Mesendoderm (in vitro differentiated cells): ENCODE data around the gene RYR2.

ENCODE experiments used
- DNase-seq: peaks from one replicate; pipeline ENCODE4 v3.0.0; 2013
- H2AK5ac ChIP-seq: 2 replicates; pipeline ENCODE4 v1.6.1; 2013; ENCODE audit warnings: low read length, inconsistent platforms
- H2BK120ac ChIP-seq: 2 replicates; pipeline ENCODE4 v1.6.1; 2013; ENCODE audit warnings: low read depth, mild to moderate bottlenecking, low read length, moderate library complexity, mixed read lengths
- H2BK15ac ChIP-seq: replicated peaks from 2 replicates; pipeline ENCODE4 v1.6.1; 2013; ENCODE audit warnings: low read depth, mild to moderate bottlenecking, moderate library complexity
- H2BK5ac ChIP-seq: 2 replicates; pipeline ENCODE4 v1.6.1; 2013; ENCODE audit warnings: low read length, inconsistent platforms
- H3K18ac ChIP-seq: 2 replicates; pipeline ENCODE4 v1.6.1; 2013; ENCODE audit warnings: mild to moderate bottlenecking, low read length, mixed read lengths
- H3K23ac ChIP-seq: one replicate; pipeline ENCODE4 v1.6.1; 2013; ENCODE audit warnings: low read length
- H3K27ac ChIP-seq: 2 replicates; pipeline ENCODE4 v1.5.1; 2013; ENCODE audit warnings: low read depth, mild to moderate bottlenecking, inconsistent platforms, low read length, moderate library complexity
- H3K27me3 ChIP-seq: 2 replicates; pipeline ENCODE4 v1.6.1; 2013; ENCODE audit warnings: low read length, control low read depth, mild to moderate bottlenecking, inconsistent platforms; ENCODE audit not compliant: insufficient read depth, poor library complexity
- H3K36me3 ChIP-seq: 2 replicates; pipeline ENCODE4 v1.6.1; 2013; ENCODE audit warnings: low read length, inconsistent platforms; ENCODE audit not compliant: control insufficient read depth, insufficient read depth
- H3K4ac ChIP-seq: one replicate; pipeline ENCODE4 v1.6.1; 2013; ENCODE audit warnings: low read depth, mild to moderate bottlenecking, low read length, moderate library complexity
- H3K4me1 ChIP-seq: 2 replicates; pipeline ENCODE4 v1.6.1; 2013; ENCODE audit warnings: low read depth, low read length, inconsistent platforms; ENCODE audit not compliant: control insufficient read depth
- H3K4me2 ChIP-seq: 2 replicates; pipeline ENCODE4 v1.6.1; 2013; ENCODE audit warnings: low read length
- H3K4me3 ChIP-seq: 2 replicates; pipeline ENCODE4 v1.5.1; 2013; ENCODE audit warnings: mild to moderate bottlenecking, low read length
- H3K56ac ChIP-seq: one replicate; pipeline ENCODE4 v1.6.1; 2013; ENCODE audit warnings: low read length
- H3K79me1 ChIP-seq: 2 replicates; pipeline ENCODE4 v1.6.1; 2013; ENCODE audit warnings: low read length, inconsistent platforms
- H3K79me2 ChIP-seq: 2 replicates; pipeline ENCODE4 v1.6.1; 2013; ENCODE audit warnings: mild to moderate bottlenecking, low read length; ENCODE audit not compliant: control insufficient read depth, insufficient read depth
- H3K9ac ChIP-seq: 2 replicates; pipeline ENCODE4 v1.6.1; 2013; ENCODE audit warnings: low read length, inconsistent platforms
- H4K5ac ChIP-seq: one replicate; pipeline ENCODE4 v1.6.1; 2013; ENCODE audit warnings: low read length
- H4K8ac ChIP-seq: one replicate; pipeline ENCODE4 v1.6.1; 2013; ENCODE audit warnings: low read depth, mild to moderate bottlenecking, control low read depth, low read length, moderate library complexity
- WGBS: extraction: QIAGEN DNeasy Blood & Tissue Kit; methylation state at CpG from one replicate; pipeline ENCODE4 v1.1.7; 2013; ENCODE audit warnings: low lambda C conversion rate, missing lambda C conversion rate; ENCODE audit not compliant: insufficient coverage; ENCODE audit errors: extremely low coverage; 5-methylcytosine and 5-hydroxymethylcytosine counted together

RYR2 gene

DNA sequence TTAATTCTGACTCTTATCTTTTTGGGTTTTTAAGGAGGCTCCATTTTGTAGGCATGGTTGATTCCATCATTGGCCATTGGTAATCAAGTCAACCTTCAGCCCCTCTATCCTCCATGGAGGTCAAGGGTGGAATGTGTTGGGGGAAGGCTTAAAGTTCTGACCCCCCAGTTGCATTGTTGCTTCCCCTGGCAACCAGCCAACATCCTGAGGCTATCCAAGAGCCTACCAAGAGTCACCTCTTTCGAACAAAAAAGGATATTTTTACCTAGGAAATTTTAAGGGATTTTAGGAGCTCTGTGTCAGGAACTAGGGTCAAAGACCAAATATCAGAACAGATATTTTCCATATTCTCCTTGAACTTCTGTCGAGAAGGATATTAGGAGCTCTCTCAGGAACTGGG is 251.8 kb downstream of the RYR2 start:
- Histone ChIP-seq H2BK5ac (no peak overlapping the region), H4K8ac (peak overlapping the region; percentile 39), H2BK120ac (no peak overlapping the region), H3K36me3 (no peaks in the 10 kb centered on the region), H2AK5ac (no peak overlapping the region), H2BK15ac (no peak overlapping the region), H3K27ac (no peak overlapping the region), H3K4me3 (no peak overlapping the region), H3K4me2 (no peak overlapping the region), H3K56ac (no peak overlapping the region), H3K4me1 (no peaks in the 10 kb centered on the region), H3K79me1 (no peaks in the 10 kb centered on the region), H3K23ac (no peak overlapping the region), H3K18ac (no peak overlapping the region), H3K79me2 (no peaks in the 10 kb centered on the region), H3K27me3 (no peaks in the 10 kb centered on the region), H4K5ac (no peak overlapping the region), H3K9ac (no peak overlapping the region), H3K4ac (no peak overlapping the region)
- DNase-seq: no peak
- no CpG with 5 or more reads among the region's 2 CpGs for WGBS

DNA sequence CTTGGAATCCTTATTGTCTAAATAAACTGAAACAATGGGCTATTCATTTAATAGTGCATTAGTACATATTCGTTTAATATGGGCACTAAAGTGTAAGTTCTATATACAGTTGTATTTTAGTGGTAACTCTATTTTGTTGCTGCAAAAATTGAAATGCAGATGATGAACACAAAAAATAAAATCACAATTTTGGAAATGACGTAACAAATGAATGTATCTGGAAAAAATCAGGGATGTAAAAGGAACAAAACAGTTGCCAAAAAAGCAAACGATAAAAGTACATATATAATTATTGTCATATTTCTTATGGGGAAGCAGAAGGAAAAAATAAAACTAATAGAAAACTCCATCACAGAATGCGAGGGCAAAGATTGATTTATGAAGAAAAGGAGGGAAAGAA is 254.9 kb downstream of the RYR2 start:
- H2BK120ac ChIP-seq: no peak overlapping the region
- no peak overlapping the region for H3K4me3 ChIP-seq
- WGBS: no CpG with 5 or more reads among the region's 4 CpGs

DNA sequence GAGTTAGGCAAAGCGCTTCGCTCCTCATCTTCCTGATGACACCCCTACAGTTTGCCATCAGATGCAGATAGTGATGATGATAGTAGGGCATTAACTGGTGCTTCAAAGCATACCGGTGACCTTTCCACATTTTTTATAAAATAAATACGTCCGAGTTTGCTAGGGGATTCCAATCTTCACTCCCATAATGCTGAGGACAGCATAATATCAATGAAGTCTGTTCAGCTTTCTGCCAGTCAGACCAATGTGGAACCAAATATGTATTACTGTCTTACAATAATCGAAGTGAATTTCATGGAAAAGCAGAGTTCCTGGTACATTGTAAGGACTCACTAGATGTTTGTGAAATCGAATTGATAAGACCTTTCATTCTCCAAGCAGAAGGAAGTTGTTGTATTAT is 258.7 kb downstream of the RYR2 start:
- Histone ChIP-seq H3K27ac (no peak overlapping the region), H3K18ac (no peak overlapping the region), H3K4me1 (no peaks in the 10 kb centered on the region), H3K56ac (no peak overlapping the region), H3K4me2 (no peak overlapping the region), H3K23ac (no peak overlapping the region), H3K36me3 (no peaks in the 10 kb centered on the region), H2AK5ac (no peak overlapping the region), H4K5ac (no peak overlapping the region), H3K79me1 (no peaks in the 10 kb centered on the region), H3K9ac (no peak overlapping the region), H2BK15ac (no peak overlapping the region), H4K8ac (no peak overlapping the region), H3K4ac (no peak overlapping the region), H2BK5ac (no peak overlapping the region), H3K4me3 (no peak overlapping the region), H3K79me2 (no peaks in the 10 kb centered on the region), H2BK120ac (no peak overlapping the region), H3K27me3 (no peaks in the 10 kb centered on the region)
- DNase-seq: no peak
- no CpG with 5 or more reads among the region's 7 CpGs for WGBS

More for the DNA sequence above, 254.9 kb downstream of the RYR2 start:
- H4K5ac ChIP-seq: no peak overlapping the region
- H3K4me2 ChIP-seq: no peak overlapping the region
- H3K4ac ChIP-seq: no peak overlapping the region
- no peaks in the 10 kb centered on the region for H3K4me1 ChIP-seq
- H3K56ac ChIP-seq: no peak overlapping the region
- no peak overlapping the region for H2BK15ac ChIP-seq
- no peak overlapping the region for H3K18ac ChIP-seq
- no peak overlapping the region for H3K23ac ChIP-seq
- H3K79me2 ChIP-seq: no peaks in the 10 kb centered on the region
- H3K79me1 ChIP-seq: no peaks in the 10 kb centered on the region
- H3K36me3 ChIP-seq: no peaks in the 10 kb centered on the region
- no peak for DNase-seq
- H4K8ac ChIP-seq: no peak overlapping the region
- no peak overlapping the region for H2AK5ac ChIP-seq
- no peak overlapping the region for H3K27ac ChIP-seq
- no peak overlapping the region for H2BK5ac ChIP-seq
- no peak overlapping the region for H3K9ac ChIP-seq
- H3K27me3 ChIP-seq: no peaks in the 10 kb centered on the region

DNA sequence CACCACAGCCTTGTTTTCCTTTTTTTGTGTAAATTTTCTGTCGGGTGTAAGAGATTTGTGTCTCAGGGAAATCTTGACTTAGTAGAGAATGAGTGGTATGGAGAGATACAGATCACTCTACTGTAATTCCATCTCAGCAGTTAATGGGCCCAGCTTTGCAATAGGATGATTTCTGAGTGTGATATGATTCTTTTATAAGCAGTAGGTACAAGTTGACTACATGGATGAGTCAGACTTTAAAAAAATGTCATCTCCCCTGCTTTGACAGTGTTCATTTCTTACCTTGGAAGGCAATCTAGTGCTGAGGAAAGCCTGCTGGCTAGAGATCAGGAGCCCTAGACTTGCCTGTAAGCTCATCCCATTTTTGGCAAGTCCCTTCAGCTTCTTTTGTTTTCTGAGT is 261.9 kb downstream of the RYR2 start:
- Histone ChIP-seq H3K4me3 (no peak overlapping the region), H3K4me1 (no peaks in the 10 kb centered on the region), H3K79me1 (no peaks in the 10 kb centered on the region), H4K8ac (no peak overlapping the region), H3K4me2 (no peak overlapping the region), H3K9ac (no peak overlapping the region), H2BK5ac (no peak overlapping the region), H3K36me3 (no peaks in the 10 kb centered on the region), H2BK15ac (no peak overlapping the region), H3K18ac (no peak overlapping the region), H2BK120ac (no peak overlapping the region), H4K5ac (no peak overlapping the region), H3K27ac (no peak overlapping the region), H3K23ac (no peak overlapping the region), H3K79me2 (no peaks in the 10 kb centered on the region), H3K4ac (no peak overlapping the region), H3K27me3 (no peaks in the 10 kb centered on the region), H3K56ac (no peak overlapping the region), H2AK5ac (no peak overlapping the region)
- DNase-seq: peak; percentile 17
- no CpG with 5 or more reads among the region's 1 CpG for WGBS

DNA sequence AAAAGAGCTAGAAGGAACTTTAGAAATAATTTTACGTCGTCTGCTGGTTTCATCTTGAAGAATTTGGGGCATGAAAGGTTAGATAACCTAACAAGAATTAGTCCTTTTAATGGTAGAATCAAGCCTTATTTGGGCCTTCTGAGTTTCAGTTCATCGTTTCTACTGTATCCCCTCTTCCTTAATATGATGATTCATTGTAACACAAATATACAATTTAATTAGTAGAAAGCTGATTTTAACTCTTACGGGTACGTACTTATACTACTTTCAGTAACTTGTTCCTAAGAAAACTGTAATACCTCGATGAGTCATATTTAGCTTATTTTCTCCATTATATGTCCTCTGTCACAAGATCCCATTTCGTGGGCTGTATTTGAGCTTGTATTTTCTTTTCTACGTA is 264.7 kb downstream of the RYR2 start:
- Histone ChIP-seq H3K27ac (no peak overlapping the region), H3K23ac (no peak overlapping the region), H4K8ac (no peak overlapping the region), H3K4me2 (no peak overlapping the region), H3K4me3 (no peak overlapping the region), H3K56ac (no peak overlapping the region), H2BK5ac (no peak overlapping the region), H3K36me3 (no peaks in the 10 kb centered on the region), H2BK120ac (no peak overlapping the region), H2AK5ac (no peak overlapping the region), H3K9ac (no peak overlapping the region), H2BK15ac (no peak overlapping the region), H3K4ac (no peak overlapping the region), H3K4me1 (no peaks in the 10 kb centered on the region), H4K5ac (no peak overlapping the region), H3K79me2 (no peaks in the 10 kb centered on the region), H3K79me1 (no peaks in the 10 kb centered on the region), H3K18ac (no peak overlapping the region), H3K27me3 (no peaks in the 10 kb centered on the region)
- DNase-seq: no peak
- WGBS: no CpG with 5 or more reads among the region's 8 CpGs

DNA sequence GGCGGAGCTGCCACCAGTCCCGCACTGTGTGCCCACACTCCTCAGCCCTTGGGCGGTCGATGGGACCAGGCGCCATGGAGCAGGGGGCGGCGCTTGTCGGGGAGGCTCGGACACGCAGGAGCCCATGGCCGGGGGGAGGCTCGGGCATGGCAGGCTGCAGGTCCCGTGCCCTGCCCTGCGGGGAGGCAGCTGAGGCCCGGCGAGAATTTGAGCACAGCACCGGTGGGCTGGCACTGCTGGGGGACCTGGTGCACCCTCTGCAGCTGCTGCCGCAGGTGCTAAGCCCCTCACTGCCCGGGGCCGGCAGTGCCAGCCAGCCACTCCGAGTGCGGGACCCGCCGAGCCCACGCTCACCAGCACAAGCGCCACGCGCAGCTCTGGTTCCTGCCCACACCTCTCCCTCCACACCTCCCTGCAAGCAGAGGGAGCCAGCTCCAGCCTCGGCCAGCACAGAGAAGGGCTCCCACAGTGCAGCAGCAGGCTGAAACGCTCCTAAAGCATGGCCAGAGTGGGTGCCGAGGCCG is 267.7 kb downstream of the RYR2 start:
- Histone ChIP-seq H3K27ac (no peak overlapping the region), H2BK120ac (no peak overlapping the region), H3K9ac (no peak overlapping the region), H3K79me2 (no peaks in the 10 kb centered on the region), H3K4me1 (no peaks in the 10 kb centered on the region), H4K8ac (no peak overlapping the region), H2BK5ac (no peak overlapping the region), H3K23ac (no peak overlapping the region), H3K56ac (peak overlapping the region; percentile 20), H3K18ac (no peak overlapping the region), H3K4me2 (no peak overlapping the region), H2AK5ac (no peak overlapping the region), H3K79me1 (no peaks in the 10 kb centered on the region), H3K4ac (no peak overlapping the region), H2BK15ac (no peak overlapping the region), H4K5ac (no peak overlapping the region), H3K36me3 (no peaks in the 10 kb centered on the region), H3K4me3 (no peak overlapping the region), H3K27me3 (no peaks in the 10 kb centered on the region)
- no CpG with 5 or more reads among the region's 32 CpGs for WGBS
- DNase-seq: no peak
